ENCODE results near the gene KRTAP4-7. TPM values are rescaled to one million over a fixed set of nuclear protein-coding genes. Genes with fewer than 3 reads are reported as not detected.
"Not testable (repeated sequence)": the region's sequence is repeated elsewhere in the genome, so short reads cannot be mapped to it uniquely, and the experiment has no call there.

KRTAP4-7 gene
- total RNA-seq, 1 donor: not detected

GRCh38 chr17:41052566-41052965 lies 31.4 kb upstream of the KRTAP4-7 start:
- no peak for TF ChIP-seq CTCF (IDR thresholded peaks at IDR 0.05; ENCODE audit: insufficient read depth, low read depth, low read length)
- peak; percentile 60 for DNase-seq (ENCODE audit: low read depth)

DNA sequence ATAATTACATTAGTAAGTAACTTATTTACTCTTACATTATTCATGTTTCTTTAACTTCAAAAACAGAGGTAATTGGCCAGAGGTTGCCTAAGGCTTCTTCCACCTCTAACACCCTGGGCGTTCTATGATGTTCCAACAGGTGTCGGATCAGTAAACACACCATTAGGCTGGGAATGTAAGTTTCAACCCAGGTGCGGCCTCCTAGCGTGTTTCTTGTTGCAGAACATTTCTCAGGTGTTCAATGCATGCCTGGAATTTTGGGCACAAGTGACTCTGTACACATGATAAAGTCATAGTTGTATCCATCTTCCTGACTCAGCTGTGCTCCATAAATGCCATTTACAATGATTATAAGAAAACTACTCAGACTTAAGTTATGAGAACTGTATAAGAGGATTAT lies 29.9 kb upstream of the KRTAP4-7 start:
- no peak overlapping the region for H3K4me3 ChIP-seq (ENCODE audit: low read depth, low read length)
- TF ChIP-seq CTCF (IDR thresholded peaks at IDR 0.05; ENCODE audit: insufficient read depth, low read depth, low read length): no peak
- no peak for DNase-seq (ENCODE audit: low read depth)

More at GRCh38 chr17:41052566-41052965, 31.4 kb upstream of the KRTAP4-7 start:
- no peak overlapping the region for H3K4me3 ChIP-seq (ENCODE audit: low read depth, low read length)

GRCh38 chr17:41054556-41054955 lies 29.4 kb upstream of the KRTAP4-7 start:
- H3K4me3 ChIP-seq (ENCODE audit: low read depth, low read length); DNase-seq (ENCODE audit: low read depth): not testable (repeated sequence)

- not testable (repeated sequence) for DNase-seq (ENCODE audit: low read depth); H3K4me3 ChIP-seq (ENCODE audit: low read depth, low read length)
Measured at GRCh38 chr17:41055130-41055529, 28.8 kb upstream of the KRTAP4-7 start, which contains the start of gene KRTAP2-2. Gene KRTAP2-2, minus strand, starts transcription at chr17:41055230. Its CDS starts 19 bp downstream, at chr17:41055211.

DNA sequence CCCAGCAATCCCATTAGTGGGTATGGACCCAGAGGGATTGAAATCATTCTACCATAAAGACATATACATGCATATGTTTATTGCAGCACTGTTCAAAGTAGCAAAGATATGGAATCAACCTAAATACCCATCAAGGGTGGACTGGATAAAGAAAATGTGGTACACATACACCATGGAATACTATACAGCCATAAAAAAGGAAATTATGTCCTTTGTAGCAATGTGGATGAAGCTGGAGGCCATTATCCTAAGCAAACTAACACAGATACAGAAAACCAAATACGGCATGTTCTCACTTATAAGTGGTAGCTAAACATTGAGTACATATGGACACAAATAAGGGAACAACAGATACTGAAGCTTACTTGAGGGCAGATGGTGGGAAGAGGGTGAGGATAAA lies 26.4 kb upstream of the KRTAP4-7 start:
- no peak for TF ChIP-seq CTCF (IDR thresholded peaks at IDR 0.05; ENCODE audit: insufficient read depth, low read depth, low read length)
- DNase-seq (ENCODE audit: low read depth): no peak
- no peak overlapping the region for H3K4me3 ChIP-seq (ENCODE audit: low read depth, low read length)

DNA sequence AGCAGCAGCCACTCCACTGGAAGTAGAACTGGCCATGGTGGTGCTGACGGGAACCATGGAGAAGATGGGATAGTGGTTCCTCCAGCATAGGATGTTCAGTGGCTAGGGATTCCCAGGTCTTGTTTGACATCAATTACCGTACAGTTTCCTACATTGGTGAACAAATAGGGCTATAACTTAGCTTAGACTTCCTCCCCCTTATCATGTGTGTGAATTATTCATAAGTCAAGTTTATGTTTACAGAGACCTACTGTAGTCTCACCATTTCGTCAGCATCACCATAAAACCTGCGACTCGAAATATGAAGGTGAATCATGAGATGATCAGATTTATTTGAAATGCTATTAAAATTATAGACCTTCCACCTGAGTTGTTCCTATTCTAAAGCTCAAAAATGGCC lies 25.2 kb upstream of the KRTAP4-7 start:
- peak; percentile 19 for DNase-seq (ENCODE audit: low read depth)
- no peak overlapping the region for H3K4me3 ChIP-seq (ENCODE audit: low read depth, low read length)
- TF ChIP-seq CTCF (IDR thresholded peaks at IDR 0.05; ENCODE audit: insufficient read depth, low read depth, low read length): no peak

DNA sequence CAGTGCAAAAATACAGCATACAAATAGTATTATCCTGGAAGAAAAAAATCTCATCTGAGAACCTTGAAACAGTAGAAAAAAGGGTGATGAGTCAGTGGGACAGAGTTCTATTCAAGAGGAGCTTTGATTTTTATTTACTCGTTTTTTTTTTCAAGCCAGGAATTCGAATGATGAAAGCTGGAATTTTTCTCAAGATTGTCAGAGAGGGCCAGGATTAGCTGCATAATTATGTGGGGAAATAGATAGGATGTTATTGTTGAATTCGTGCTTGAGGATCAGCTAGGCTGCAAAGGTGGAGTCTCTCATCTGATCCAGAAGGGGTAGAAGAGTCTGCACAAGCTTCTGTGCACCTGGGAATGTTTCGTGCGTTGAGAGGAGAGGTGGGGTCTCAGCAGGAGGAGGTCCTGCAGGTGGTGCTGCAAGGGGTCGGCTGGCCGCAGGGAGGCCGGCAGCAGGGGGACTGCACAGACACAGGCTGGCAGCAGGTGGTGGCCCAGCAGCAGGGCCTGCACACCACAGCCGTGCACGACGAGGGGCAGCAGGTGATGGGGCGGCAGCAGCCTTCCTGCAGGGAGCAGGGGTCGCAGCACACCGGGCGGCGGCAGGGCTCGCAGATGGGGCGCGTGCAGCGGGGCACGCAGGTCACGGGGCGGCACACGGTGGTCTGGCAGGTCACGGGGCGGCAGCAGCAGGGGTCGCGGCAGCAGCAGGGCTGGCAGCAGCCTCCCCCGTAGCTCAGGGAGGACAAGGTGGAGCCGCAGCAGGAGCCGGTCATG lies 24.5 kb upstream of the KRTAP4-7 start:
- H3K4me3 ChIP-seq (ENCODE audit: low read depth, low read length): not testable (repeated sequence)
- peak; percentile 88 for DNase-seq (ENCODE audit: low read depth)

DNA sequence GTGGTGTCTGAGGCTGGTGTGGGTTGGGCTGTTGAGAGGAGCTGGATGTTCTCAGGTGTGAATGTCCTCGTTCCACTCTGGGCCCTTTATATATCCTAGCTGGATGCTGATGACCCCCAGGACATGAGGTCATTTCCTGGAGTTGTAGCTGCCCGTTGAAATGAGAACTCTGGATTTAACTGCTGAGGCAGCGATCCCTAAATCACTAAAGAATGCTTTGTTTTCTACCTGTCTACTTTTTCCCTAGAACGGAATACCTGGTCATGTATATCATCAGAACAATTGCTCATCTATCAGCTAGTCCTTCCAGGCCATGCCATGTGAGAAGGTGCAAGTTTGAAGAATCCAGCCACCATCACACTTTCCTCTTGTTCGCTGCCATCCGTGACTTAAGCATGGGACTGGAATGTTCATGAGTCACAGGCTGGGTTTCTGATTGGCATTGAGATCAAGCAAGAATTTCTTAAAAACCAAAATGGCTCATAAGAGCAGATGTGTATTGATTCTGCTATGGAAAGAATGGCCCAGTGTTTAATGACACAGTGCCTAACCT lies 23.8 kb upstream of the KRTAP4-7 start, which contains the start of gene KRTAP2-3:
Gene KRTAP2-3, minus strand, starts transcription at position 63 of the 553 bp plus-strand sequence. CDS start 64 bp downstream, outside the sequence.
- DNase-seq (ENCODE audit: low read depth): peak; percentile 73
- TF ChIP-seq CTCF (IDR thresholded peaks at IDR 0.05; ENCODE audit: insufficient read depth, low read depth, low read length): no peak
- H3K4me3 ChIP-seq (ENCODE audit: low read depth, low read length): no peak within 1 kb of the TSS
